ENCODE measurements around the gene PCDHA5. TPM values are rescaled to one million over a fixed set of nuclear protein-coding genes. Genes with fewer than 3 reads are reported as not detected.
"Not testable (repeated sequence)": the region's sequence is repeated elsewhere in the genome, so short reads cannot be mapped to it uniquely, and the experiment has no call there.

The PCDHA5 gene
- total RNA-seq, 3 donors from 2014 or later (not counting 1 experiment from before 2014, with no cell fraction given) = not detected

DNA sequence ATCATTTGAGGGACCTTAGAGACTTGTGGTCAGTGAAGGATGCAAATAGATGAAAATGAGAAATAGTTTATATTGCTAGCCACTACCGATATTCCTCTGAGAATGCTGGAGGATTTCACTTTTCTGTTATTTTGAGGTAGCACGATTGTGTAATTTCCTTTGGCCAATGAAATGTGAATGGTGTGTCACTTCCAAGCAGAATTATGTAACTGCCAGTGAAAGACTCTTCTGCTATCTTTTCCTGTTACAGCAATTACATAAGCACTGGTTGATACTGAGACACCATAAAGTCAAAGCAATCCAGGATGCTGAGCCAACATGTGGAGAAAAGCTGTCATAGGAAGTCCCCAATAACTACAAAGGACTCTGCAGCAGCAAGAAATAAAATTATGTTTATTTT is 30.3 kb upstream of the PCDHA5 start:
- Mint-ChIP-seq H3K4me3 (no peak overlapping the region), H3K9me3 (peaks cover 3 to 6% of the 10 kb centered on the region in 2 donors), H3K27ac (no peak overlapping the region), H3K36me3 (peaks cover 20% of the 10 kb centered on the region), H3K27me3 (ENCODE audit: low read depth in 2 of 2) (peaks cover 14 to 19% of the 10 kb centered on the region in 2 donors), H3K4me1 (no peaks in the 10 kb centered on the region)
- Histone ChIP-seq H3K27ac (ENCODE audit: low read length) (no peak overlapping the region), H3K9me3 (ENCODE audit: control insufficient read depth, insufficient read depth, low read length) (peaks cover 30% of the 10 kb centered on the region), H3K27me3 (ENCODE audit: control insufficient read depth, insufficient read depth, low read length) (peaks cover 13% of the 10 kb centered on the region), H3K36me3 (ENCODE audit: control insufficient read depth, insufficient read depth, low read length) (no peaks in the 10 kb centered on the region), H3K4me3 (ENCODE audit: low read length) (no peak overlapping the region), H3K4me1 (ENCODE audit: control insufficient read depth, insufficient read depth, low read length) (no peaks in the 10 kb centered on the region)
- DNase-seq (no peak), ATAC-seq (no peak)
- 19% methylated on average over 2 of the region's 2 CpGs for WGBS (ENCODE audit: insufficient coverage)
- TF ChIP-seq, protein P1, sequence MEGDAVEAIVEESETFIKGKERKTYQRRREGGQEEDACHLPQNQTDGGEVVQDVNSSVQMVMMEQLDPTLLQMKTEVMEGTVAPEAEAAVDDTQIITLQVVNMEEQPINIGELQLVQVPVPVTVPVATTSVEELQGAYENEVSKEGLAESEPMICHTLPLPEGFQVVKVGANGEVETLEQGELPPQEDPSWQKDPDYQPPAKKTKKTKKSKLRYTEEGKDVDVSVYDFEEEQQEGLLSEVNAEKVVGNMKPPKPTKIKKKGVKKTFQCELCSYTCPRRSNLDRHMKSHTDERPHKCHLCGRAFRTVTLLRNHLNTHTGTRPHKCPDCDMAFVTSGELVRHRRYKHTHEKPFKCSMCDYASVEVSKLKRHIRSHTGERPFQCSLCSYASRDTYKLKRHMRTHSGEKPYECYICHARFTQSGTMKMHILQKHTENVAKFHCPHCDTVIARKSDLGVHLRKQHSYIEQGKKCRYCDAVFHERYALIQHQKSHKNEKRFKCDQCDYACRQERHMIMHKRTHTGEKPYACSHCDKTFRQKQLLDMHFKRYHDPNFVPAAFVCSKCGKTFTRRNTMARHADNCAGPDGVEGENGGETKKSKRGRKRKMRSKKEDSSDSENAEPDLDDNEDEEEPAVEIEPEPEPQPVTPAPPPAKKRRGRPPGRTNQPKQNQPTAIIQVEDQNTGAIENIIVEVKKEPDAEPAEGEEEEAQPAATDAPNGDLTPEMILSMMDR (IDR thresholded peaks at IDR 0.05) = no peak
- intact Hi-C loops (cut with micrococcal nuclease) = no loop called here

DNA sequence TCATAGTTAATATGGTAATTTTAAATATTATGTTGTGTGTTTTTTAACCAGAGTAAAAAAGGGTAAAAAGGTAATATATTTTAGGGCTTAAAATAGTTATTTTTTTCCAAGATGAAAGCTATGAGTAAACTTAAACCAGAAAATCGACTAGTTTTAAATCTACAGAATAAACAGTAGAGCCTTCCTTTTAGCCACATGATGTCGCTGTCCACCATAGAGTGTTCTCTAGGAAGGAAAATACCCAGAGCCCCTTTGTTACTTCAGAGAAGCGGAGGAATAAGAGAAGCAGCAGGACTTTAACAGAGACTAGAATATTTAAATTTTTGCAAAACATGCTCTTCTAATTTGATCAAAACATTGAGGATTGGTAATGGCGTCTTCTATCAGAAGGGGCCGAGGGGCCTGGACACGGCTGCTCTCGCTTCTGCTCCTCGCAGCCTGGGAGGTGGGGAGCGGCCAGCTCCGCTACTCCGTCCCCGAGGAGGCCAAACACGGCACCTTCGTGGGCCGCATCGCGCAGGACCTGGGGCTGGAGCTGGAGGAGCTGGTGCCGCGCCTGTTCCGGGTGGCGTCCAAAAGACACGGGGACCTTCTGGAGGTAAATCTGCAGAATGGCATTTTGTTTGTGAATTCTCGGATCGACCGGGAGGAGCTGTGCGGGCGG is 26.7 kb upstream of the PCDHA5 start, which contains the start of gene PCDHA2:
Gene PCDHA2, plus strand, starts transcription at position 258 of the 664 bp plus-strand sequence.
- Histone ChIP-seq H3K27me3 (ENCODE audit: control insufficient read depth, insufficient read depth, low read length) (peaks cover 10% of the 10 kb centered on the region), H3K9me3 (ENCODE audit: control insufficient read depth, insufficient read depth, low read length) (peaks cover 15% of the 10 kb centered on the region), H3K4me3 (ENCODE audit: low read length) (no peak within 1 kb of the TSS), H3K36me3 (ENCODE audit: control insufficient read depth, insufficient read depth, low read length) (no peaks in the 10 kb centered on the region), H3K27ac (ENCODE audit: low read length) (no peak within 1 kb of the TSS), H3K4me1 (ENCODE audit: control insufficient read depth, insufficient read depth, low read length) (no peaks in the 10 kb centered on the region)
- TF ChIP-seq, protein P1 (IDR thresholded peaks at IDR 0.05) = no peak
- 31% methylated on average over 27 of the region's 27 CpGs for WGBS (ENCODE audit: insufficient coverage)
- Mint-ChIP-seq H3K36me3 (peaks cover 20% of the 10 kb centered on the region), H3K4me3 (no peak within 1 kb of the TSS), H3K4me1 (no peaks in the 10 kb centered on the region), H3K27ac (no peak within 1 kb of the TSS), H3K27me3 (ENCODE audit: low read depth in 2 of 2) (peaks cover 11 to 19% of the 10 kb centered on the region in 2 donors), H3K9me3 (peaks cover 3 to 6% of the 10 kb centered on the region in 2 donors)
- DNase-seq = no peak
- intact Hi-C loops (cut with micrococcal nuclease) = no loop called here
- ATAC-seq = no peak

DNA sequence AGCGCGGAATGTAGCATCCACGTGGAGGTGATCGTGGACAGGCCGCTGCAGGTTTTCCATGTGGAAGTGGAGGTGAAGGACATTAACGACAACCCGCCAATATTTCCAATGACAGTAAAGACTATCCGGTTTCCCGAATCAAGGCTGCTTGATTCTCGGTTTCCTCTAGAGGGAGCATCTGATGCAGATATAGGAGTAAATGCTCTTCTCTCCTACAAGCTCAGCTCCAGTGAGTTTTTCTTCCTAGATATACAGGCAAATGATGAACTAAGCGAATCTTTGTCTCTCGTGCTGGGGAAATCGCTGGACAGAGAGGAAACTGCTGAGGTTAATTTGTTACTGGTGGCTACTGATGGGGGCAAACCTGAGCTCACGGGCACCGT is 26.2 kb upstream of the PCDHA5 start:
- H3K9me3 Mint-ChIP-seq = peaks cover 3 to 6% of the 10 kb centered on the region in 2 donors
- 39% methylated on average over 14 of the region's 15 CpGs for WGBS (ENCODE audit: insufficient coverage)
- peaks cover 20% of the 10 kb centered on the region for H3K36me3 Mint-ChIP-seq
- Histone ChIP-seq H3K9me3 (ENCODE audit: control insufficient read depth, insufficient read depth, low read length) (peaks cover 15% of the 10 kb centered on the region), H3K4me3 (ENCODE audit: low read length) (no peak overlapping the region), H3K27me3 (ENCODE audit: control insufficient read depth, insufficient read depth, low read length) (peaks cover 10% of the 10 kb centered on the region), H3K27ac (ENCODE audit: low read length) (no peak overlapping the region), H3K4me1 (ENCODE audit: control insufficient read depth, insufficient read depth, low read length) (no peaks in the 10 kb centered on the region), H3K36me3 (ENCODE audit: control insufficient read depth, insufficient read depth, low read length) (no peaks in the 10 kb centered on the region)
- no peaks in the 10 kb centered on the region for H3K4me1 Mint-ChIP-seq
- H3K4me3 Mint-ChIP-seq = no peak overlapping the region
- peaks cover 11 to 19% of the 10 kb centered on the region in 2 donors for H3K27me3 Mint-ChIP-seq (ENCODE audit: low read depth in 2 of 2)
- no peak for DNase-seq
- no peak for ATAC-seq
- intact Hi-C loops (cut with micrococcal nuclease) = no loop called here
- H3K27ac Mint-ChIP-seq = no peak overlapping the region
- TF ChIP-seq, protein P1 (IDR thresholded peaks at IDR 0.05) = no peak

DNA sequence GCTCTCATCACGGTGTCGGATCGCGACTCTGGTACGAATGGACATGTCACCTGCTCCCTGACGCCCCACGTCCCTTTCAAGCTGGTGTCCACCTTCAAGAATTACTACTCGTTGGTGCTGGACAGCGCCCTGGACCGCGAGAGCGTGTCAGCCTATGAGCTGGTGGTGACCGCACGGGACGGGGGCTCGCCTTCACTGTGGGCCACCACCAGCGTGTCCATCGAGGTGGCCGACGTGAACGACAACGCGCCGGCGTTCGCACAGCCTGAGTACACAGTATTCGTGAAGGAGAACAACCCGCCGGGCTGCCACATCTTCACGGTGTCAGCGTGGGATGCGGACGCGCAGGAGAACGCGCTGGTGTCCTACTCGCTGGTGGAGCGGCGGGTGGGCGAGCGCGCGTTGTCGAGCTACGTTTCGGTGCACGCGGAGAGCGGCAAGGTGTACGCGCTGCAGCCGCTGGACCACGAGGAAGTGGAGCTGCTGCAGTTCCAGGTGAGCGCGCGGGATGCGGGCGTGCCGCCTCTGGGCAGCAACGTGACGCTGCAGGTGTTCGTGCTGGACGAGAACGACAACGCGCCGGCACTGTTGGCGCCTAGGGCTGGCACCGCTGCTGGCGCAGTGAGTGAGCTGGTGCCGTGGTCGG is 25.2 kb upstream of the PCDHA5 start:
- intact Hi-C loops (cut with micrococcal nuclease); H3K27ac ChIP-seq (ENCODE audit: low read length); DNase-seq; H3K4me1 ChIP-seq (ENCODE audit: control insufficient read depth, insufficient read depth, low read length); H3K4me1 Mint-ChIP-seq; H3K27ac Mint-ChIP-seq; H3K4me3 ChIP-seq (ENCODE audit: low read length); H3K4me3 Mint-ChIP-seq; ATAC-seq; H3K9me3 Mint-ChIP-seq; H3K36me3 ChIP-seq (ENCODE audit: control insufficient read depth, insufficient read depth, low read length): not testable (repeated sequence)
- peaks cover 11 to 19% of the 10 kb centered on the region in 2 donors for H3K27me3 Mint-ChIP-seq (ENCODE audit: low read depth in 2 of 2)
- 63% methylated on average over 72 of the region's 72 CpGs for WGBS (ENCODE audit: insufficient coverage)
- H3K27me3 ChIP-seq (ENCODE audit: control insufficient read depth, insufficient read depth, low read length) = peaks cover 16% of the 10 kb centered on the region
- peaks cover 15% of the 10 kb centered on the region for H3K9me3 ChIP-seq (ENCODE audit: control insufficient read depth, insufficient read depth, low read length)
- H3K36me3 Mint-ChIP-seq = peaks cover 17% of the 10 kb centered on the region
